H1 (cell line): ENCODE results near the gene C9orf50.

ENCODE experiments used
- BCL11A ChIP-seq, 2 experiments: IDR thresholded peaks; one replicate each; pipeline ENCODE4 v1.6.1; 2011; ENCODE audit warnings: low read depth in 2 of 2, low read length in 2 of 2, mild to moderate bottlenecking in 2 of 2
- CREB1 ChIP-seq: IDR thresholded peaks from 2 replicates; pipeline ENCODE4 v1.6.1; 2012; ENCODE audit warnings: inconsistent platforms
- CTCF ChIP-seq, 3 experiments: IDR thresholded peaks; 1 replicate in 2 of 3; 2 replicates in 1 of 3; pipeline versions ENCODE4 v1.5.1 to v1.6.1; 2011; ENCODE audit warnings: low read length in 3 of 3, mild to moderate bottlenecking in 3 of 3, inconsistent platforms in 2 of 3, low read depth in 1 of 3, moderate library complexity in 1 of 3; ENCODE audit not compliant: insufficient read depth in 1 of 3; ENCODE audit errors: control extremely low read depth in 1 of 3
- EP300 ChIP-seq, 2 experiments: IDR thresholded peaks; 1 replicate in 1 of 2; 2 replicates in 1 of 2; pipeline ENCODE4 v1.6.1; 2011 to 2012; ENCODE audit warnings: low read depth in 2 of 2, low read length in 2 of 2, mild to moderate bottlenecking in 2 of 2, borderline replicate concordance in 1 of 2, inconsistent platforms in 1 of 2, moderate library complexity in 1 of 2
- POLR2A ChIP-seq, 2 experiments: IDR thresholded peaks; 1 replicate in 1 of 2; 2 replicates in 1 of 2; pipeline ENCODE4 v1.6.1; 2011; ENCODE audit warnings: low read depth in 2 of 2, low read length in 2 of 2, mild to moderate bottlenecking in 2 of 2; ENCODE audit errors: control extremely low read depth in 1 of 2
- POLR2AphosphoS5 ChIP-seq: IDR thresholded peaks from 2 replicates; pipeline ENCODE4 v1.6.1; 2011; ENCODE audit warnings: low read depth, low read length
- RXRA ChIP-seq: IDR thresholded peaks from 2 replicates; pipeline ENCODE4 v1.6.1; 2011; ENCODE audit warnings: low read depth, mild to moderate bottlenecking, low read length, moderate library complexity; ENCODE audit not compliant: insufficient read depth
- SIN3A ChIP-seq, 2 experiments: IDR thresholded peaks in 1 of 2; conservative IDR thresholded peaks in 1 of 2; 2 replicates each; pipeline ENCODE4 v1.6.1; 2011 to 2012; ENCODE audit warnings: low read length in 2 of 2, improper control_type of control experiment in 1 of 2, low read depth in 1 of 2, mild to moderate bottlenecking in 1 of 2
- TCF12 ChIP-seq: IDR thresholded peaks from 2 replicates; pipeline ENCODE4 v1.6.1; 2011; ENCODE audit warnings: low read depth, mild to moderate bottlenecking, low read length
- USF2 ChIP-seq: IDR thresholded peaks from 2 replicates; pipeline ENCODE4 v1.6.1; 2011; ENCODE audit warnings: low read length, improper control_type of control experiment

- no peak for TF ChIP-seq SIN3A (conservative IDR thresholded peaks at IDR 0.05 in 1 of 2, IDR thresholded peaks at IDR 0.05 in 1 of 2; ENCODE audit: low read depth in 1 of 2, low read length in 2 of 2)
- no peak for TF ChIP-seq BCL11A (IDR thresholded peaks at IDR 0.05; ENCODE audit: low read depth in 2 of 2, low read length in 2 of 2)
- no peak for TF ChIP-seq POLR2A (IDR thresholded peaks at IDR 0.05; ENCODE audit: control extremely low read depth in 1 of 2, low read depth in 2 of 2, low read length in 2 of 2)
- no peak for TF ChIP-seq CREB1
- no peak for TF ChIP-seq CTCF (IDR thresholded peaks at IDR 0.05; ENCODE audit: control extremely low read depth in 1 of 3, insufficient read depth in 1 of 3, low read depth in 1 of 3, low read length in 3 of 3)
- no peak for TF ChIP-seq TCF12
- TF ChIP-seq POLR2AphosphoS5: no peak
- no peak for TF ChIP-seq EP300 (IDR thresholded peaks at IDR 0.05; ENCODE audit: borderline replicate concordance in 1 of 2, low read depth in 2 of 2, low read length in 2 of 2)
- TF ChIP-seq RXRA: no peak
- TF ChIP-seq USF2: no peak
These were observed 16.1 kb downstream of the C9orf50 start for GRCh38 chr9:129604766-129605163.
